Measurements from ENCODE around the gene GPSM1.

The GPSM1 gene

GRCh38 chr9:136286359-136286986, 40.9 kb upstream of the GPSM1 start:
- FAIRE-seq = no peak
- no peak for TF ChIP-seq CTCF (IDR thresholded peaks at IDR 0.05; ENCODE audit: insufficient read depth, missing control alignments)

GRCh38 chr9:136286987-136287379, 40.4 kb upstream of the GPSM1 start:
- FAIRE-seq (no peak), DNase-seq (ENCODE audit: insufficient read length, low spot score) (no peak)
- TF ChIP-seq CTCF (IDR thresholded peaks at IDR 0.05; ENCODE audit: insufficient read depth, missing control alignments) = no peak

More at GRCh38 chr9:136286359-136286986, 40.9 kb upstream of the GPSM1 start:
- no peak for DNase-seq (ENCODE audit: insufficient read length, low spot score)

- TF ChIP-seq CTCF (IDR thresholded peaks at IDR 0.05; ENCODE audit: insufficient read depth, missing control alignments) = no peak
- no peak for DNase-seq (ENCODE audit: insufficient read length, low spot score)
- no peak for FAIRE-seq
Measured at GRCh38 chr9:136287960-136288753, 39.2 kb upstream of the GPSM1 start.

- no peak for FAIRE-seq
- no peak for TF ChIP-seq CTCF (IDR thresholded peaks at IDR 0.05; ENCODE audit: insufficient read depth, missing control alignments)
- no peak for DNase-seq (ENCODE audit: insufficient read length, low spot score)
Measured at GRCh38 chr9:136289651-136290507, 37.5 kb upstream of the GPSM1 start.

GRCh38 chr9:136290508-136291000, 36.8 kb upstream of the GPSM1 start:
- FAIRE-seq (no peak), DNase-seq (ENCODE audit: insufficient read length, low spot score) (no peak)
- TF ChIP-seq CTCF (IDR thresholded peaks at IDR 0.05; ENCODE audit: insufficient read depth, missing control alignments) = no peak

GRCh38 chr9:136291306-136292025, 35.9 kb upstream of the GPSM1 start:
- DNase-seq (ENCODE audit: insufficient read length, low spot score) = no peak
- FAIRE-seq = no peak

More at GRCh38 chr9:136291306-136292025, 35.9 kb upstream of the GPSM1 start:
- TF ChIP-seq CTCF (IDR thresholded peaks at IDR 0.05; ENCODE audit: insufficient read depth, missing control alignments) = no peak
